ENCODE measurements around the gene BUB3.

Gene BUB3

GRCh38 chr10:123141791-123142700, 12.2 kb upstream of the BUB3 start:
- no peak for DNase-seq

GRCh38 chr10:123142701-123143161, 11.5 kb upstream of the BUB3 start:
- DNase-seq = no peak

DNA sequence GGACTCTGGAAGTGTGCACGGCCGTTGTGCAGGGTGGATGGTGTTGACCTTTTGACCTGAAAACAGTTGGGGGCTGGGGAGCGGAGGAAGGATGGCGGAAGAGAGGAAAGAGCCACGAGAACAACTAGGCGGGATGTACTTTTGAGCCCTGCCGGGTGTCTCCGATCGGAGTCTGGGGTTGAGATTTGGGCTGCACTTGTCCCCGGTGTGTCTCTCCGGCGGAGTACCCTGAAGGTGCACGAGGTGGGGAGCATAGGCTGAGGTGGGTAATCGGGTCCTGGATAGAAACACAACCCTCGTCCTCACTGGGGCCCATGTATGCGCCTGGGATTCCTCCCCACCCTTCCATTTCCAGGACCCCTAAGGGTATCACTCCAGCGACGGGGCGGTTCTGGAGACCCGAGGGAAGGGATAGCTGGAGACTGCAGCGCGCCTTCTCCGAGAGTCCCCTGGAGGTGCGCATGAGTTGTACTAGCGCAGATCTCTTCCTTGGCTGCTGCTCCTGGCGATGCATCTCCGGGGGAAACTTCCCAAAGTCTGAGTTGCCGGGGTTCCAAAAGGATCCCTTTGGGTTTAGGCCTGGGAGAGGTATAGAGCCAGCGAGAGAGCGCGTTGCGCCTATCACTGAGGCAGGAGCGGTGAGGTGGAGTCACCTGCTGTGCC, 10.9 kb upstream of the BUB3 start:
- DNase-seq = no peak

GRCh38 chr10:123143825-123144168, 10.4 kb upstream of the BUB3 start:
- no peak for DNase-seq

DNA sequence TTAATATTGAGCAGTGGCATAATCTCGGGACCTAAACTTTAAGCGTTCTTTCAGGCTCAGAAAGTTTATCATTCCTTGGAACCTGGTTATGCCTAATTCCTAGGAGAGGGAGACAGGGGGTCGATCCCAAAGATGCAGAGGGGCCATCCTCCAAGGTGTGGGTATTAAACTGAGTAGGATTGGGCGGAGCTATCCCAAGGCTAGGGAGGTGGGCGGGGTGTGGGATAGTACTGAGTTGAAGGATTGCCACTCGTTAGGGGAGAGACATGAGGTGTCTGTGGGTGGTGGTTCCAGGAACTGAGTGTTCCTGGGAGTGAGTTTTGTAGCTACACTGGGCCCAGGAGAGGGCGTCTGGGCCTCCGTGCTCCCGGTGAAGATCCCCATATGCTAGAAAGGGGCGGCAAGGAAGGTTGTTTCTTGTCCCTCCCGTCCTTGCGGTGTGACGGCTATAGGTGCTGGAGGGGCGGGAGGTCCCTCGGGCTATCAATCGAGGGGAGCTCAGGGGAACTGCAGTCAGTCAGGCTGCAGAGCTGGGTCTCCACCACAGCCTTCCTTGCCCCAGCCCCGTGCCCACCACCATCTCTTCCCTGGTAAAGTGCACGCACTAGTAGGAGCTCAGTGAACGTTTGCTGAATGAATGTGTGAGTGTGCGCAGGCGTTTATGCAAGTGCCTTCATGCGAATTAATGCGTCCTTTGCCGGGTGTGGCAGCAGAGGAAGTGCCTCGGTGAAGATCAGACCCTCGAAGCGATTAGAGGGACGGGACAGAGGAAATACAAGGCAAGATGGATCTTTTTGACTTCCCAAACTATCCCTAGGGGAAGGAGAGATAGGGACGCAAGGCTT, 9.3 kb upstream of the BUB3 start:
- no peak for DNase-seq

- no peak for DNase-seq
Observed at GRCh38 chr10:123145542-123146012, 8.6 kb upstream of the BUB3 start.

DNA sequence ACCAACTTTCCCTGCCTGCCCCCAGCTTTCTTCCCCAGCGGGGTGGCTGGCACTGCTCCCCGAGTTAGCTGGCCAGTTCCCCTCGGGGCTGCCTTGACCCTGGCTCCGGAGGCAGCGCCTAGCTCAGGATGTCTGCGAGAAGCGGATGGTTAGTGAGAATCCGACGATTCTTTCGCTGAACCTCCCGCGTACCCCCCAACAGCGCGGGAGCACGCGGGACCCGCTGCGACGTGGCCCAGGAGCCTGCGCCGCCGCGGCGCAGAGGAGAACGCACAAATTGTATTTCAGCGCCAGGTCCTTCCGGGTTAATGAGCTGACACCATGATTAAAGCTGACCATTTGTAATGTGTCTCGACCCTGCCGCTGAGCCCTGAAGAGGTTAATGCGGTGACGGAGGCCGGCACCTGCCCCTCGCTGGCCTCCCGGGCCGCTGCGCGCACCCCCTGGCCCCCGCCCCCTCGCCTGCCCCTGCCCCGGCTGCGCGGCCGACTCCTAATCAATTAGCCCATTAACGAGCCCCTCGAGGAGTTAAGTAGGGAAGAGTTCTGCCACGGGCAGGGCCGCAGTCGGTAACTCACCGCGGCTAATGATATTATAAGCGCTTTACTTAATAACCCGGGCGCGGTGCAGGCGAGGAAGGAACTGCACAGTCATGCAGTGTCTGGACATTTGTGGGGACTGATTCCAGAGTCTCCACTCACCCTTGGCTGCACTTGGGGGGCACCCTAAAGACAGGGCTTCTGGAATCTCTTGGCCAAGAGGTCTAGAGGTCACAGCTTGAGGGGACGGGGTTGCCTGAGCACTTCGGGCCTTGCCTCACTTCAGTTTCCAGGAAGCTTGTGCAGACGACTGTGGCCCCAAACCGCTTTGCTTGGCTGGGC, 7.9 kb upstream of the BUB3 start:
- DNase-seq = no peak

- DNase-seq = no peak
Observed at GRCh38 chr10:123146894-123147634, 7.1 kb upstream of the BUB3 start.

DNA sequence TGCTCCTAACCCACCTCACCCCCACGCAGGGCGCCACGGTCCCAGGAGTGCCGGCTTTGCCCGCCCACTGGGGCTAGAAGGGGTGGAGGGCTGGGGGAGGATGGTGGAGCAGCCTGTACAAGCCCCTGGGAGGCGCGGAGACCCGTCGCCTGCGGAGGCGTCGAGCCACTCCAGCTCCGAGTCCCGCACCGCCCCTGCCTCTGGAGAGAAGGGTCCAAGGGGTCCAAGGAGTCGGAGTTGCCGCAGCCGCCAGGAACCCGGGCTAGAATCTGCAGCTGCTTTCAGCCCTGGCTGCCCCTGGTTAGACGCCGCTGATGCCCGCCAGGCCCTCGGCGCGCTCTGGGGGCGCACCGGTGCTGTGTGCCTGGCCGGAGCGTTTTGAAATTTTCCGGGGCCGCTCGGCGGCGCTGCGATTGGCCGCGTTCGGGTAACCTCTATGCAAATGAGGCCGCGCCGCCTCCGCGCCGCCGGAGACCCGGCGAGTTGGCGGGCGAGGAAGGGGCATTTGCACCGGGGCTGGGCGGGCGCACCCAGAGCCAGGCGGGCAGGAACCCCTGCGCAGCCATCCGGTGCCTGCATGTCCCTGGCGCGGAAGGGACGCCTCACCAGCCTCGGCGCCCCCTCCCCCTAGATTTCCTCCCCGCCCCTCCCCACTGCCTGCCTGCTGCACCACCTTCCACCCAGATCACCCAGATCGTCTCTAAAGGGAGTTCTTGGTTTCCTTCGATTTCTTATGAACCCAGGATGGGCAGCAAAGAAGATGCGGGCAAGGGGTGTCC, 6.4 kb upstream of the BUB3 start, which contains the start of gene HMX2:
Gene HMX2 (plus strand): TSS at position 502 of the 779 bp plus-strand sequence. CDS start 243 bp downstream, at position 745.
- no peak for DNase-seq

GRCh38 chr10:123148414-123149161, 5.6 kb upstream of the BUB3 start:
- no peak for DNase-seq

DNA sequence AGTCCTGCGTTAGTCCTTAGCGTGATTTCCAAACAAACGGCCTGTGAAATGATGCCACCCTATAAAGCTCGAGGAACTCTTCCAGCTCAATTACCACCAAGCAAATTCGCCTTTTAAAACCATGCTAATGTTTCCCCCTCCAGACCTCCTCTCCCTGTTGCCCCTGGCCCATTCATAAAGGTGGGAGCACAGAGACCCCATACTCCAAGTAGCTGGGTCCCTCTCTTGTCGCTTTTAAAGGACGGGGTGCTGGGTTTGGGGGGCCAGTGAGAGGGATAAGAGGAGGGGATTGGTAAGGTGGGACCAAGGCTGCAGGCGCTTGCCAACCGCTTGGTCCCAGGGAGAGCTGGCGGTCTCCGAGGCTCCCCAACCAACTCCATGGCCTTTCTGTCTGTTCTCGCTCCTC, 5.0 kb upstream of the BUB3 start:
- no peak for DNase-seq

- DNase-seq = peak; percentile 62
Observed at GRCh38 chr10:123149568-123150270, 4.5 kb upstream of the BUB3 start.

GRCh38 chr10:123150271-123150985, 3.8 kb upstream of the BUB3 start:
- DNase-seq = no peak

DNA sequence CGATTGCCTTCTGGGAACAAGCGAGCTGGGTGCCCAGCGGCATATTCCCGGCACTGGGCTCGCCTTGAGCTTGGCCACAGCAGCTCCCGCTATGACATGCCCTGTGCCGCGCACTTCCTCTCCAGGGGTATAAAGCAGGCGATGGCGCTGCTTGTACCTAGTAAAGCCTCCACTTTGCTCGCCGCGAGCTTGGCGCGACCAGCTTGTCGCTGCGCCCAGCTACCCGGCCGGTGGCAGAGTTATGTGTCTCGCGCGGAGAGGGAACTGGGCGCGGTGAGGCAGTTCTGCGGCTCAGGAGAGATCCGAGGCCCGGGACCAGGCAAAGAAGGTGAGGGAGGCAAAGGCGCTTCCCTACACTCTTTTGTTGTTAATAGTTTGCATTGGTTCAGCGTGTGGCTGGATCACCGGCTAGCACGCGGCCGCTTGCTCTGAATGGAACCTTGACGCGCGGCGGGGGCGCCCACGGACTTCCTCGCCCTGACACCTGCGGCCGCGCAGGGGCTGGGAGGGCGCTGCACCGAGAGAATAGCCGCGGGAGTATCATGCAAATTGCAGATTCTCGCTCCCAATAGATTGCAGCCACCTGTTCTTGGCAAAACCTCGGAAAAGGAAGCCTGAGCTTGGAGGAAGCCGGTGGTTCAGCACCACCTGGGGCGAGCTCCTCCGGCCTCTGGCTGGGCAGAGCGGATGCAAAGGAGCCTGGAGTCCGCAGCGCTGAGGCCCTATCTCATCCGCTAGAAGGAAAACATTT, 3.0 kb upstream of the BUB3 start:
- peak; percentile 63 for DNase-seq

- DNase-seq = no peak
Observed at GRCh38 chr10:123151737-123152135, 2.5 kb upstream of the BUB3 start.

GRCh38 chr10:123153486-123154091, 613 bp upstream of the BUB3 start:
- no peak for DNase-seq
